GM12891 (cell line): ENCODE data around the gene HOXA13.

Experiments
- PAX5 ChIP-seq: IDR thresholded peaks from 2 replicates; pipeline ENCODE4 v1.6.1; 2011; ENCODE audit warnings: low read length, moderate library complexity, mild to moderate bottlenecking; ENCODE audit not compliant: insufficient read depth, severe bottlenecking
- POLR2A ChIP-seq: IDR thresholded peaks from 2 replicates; pipeline ENCODE4 v1.6.1; 2011; ENCODE audit warnings: low read depth, low read length, control low read depth
- POLR2AphosphoS5 ChIP-seq: IDR thresholded peaks from 2 replicates; pipeline ENCODE4 v1.6.1; 2011; ENCODE audit warnings: low read depth, low read length, control low read depth
- POU2F2 ChIP-seq: IDR thresholded peaks from 2 replicates; pipeline ENCODE4 v1.6.1; 2011; ENCODE audit warnings: low read depth, mild to moderate bottlenecking, control low read depth, low read length, moderate library complexity
- SPI1 ChIP-seq: IDR thresholded peaks from 2 replicates; pipeline ENCODE4 v1.6.1; 2011; ENCODE audit warnings: low read depth, low read length, control low read depth
- TAF1 ChIP-seq: IDR thresholded peaks from 2 replicates; pipeline ENCODE4 v1.6.1; 2011; ENCODE audit warnings: low read depth, low read length, control low read depth

DNA sequence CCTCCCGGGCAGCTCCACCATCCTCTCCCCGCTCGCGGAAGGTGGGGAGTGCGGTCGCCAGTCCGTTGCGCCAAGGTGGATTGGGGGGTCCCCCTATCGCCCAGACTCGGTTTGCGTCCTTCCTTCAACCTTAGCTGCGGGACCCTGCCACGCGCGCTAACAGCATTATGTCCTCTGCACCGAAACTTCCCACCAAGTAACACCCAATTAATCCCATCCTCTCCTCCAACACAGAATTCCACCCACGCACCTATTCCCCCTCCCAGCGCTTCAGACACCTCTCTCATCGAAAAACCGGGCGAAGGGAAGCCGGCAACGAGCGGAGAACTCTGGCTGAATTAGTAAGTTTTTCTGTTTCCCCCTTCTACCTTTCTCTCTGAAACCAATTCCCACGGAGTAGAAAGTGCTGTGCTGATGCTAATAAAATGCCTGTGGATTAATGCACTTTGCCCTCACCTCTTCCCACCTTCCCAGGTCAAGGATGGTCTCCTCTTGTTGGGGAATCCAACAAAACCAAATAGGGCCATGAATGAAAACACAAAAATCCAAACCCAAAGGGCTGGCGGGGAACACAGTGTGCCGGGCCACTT is 48.5 kb downstream of the HOXA13 start:
- no peak for TF ChIP-seq POLR2AphosphoS5
- no peak for TF ChIP-seq TAF1
- TF ChIP-seq POLR2A: no peak
- no peak for TF ChIP-seq SPI1
- TF ChIP-seq PAX5: no peak
- TF ChIP-seq POU2F2: no peak
